Endothelial cell of umbilical vein (primary cell): ENCODE results near the gene CAMKMT. TPM values are rescaled to one million over a fixed set of nuclear protein-coding genes. Genes with fewer than 3 reads are reported as not detected.

Experiments
- BruUV-seq: library from RNA; stranded (reverse); fragments of 400-500 nt; replicated peaks from 2 replicates; lab custom pipeline; 2021; lab: Mats Ljungman, UMichigan
- CTCF ChIA-PET: fragments of 300-600, 350-600 bp; sonication (Branson Sonifier 250); formaldehyde crosslinking; loops from one replicate; lab custom pipeline; 2021; ENCODE audit warnings: antibody characterized with exemption, inconsistent platforms; lab: Charles Lee
- POLR2A ChIA-PET: fragments of 300-600, 350-600 bp; sonication (Branson Sonifier 250); formaldehyde crosslinking; loops from one replicate; lab custom pipeline; 2021; ENCODE audit warnings: antibody characterized with exemption, inconsistent platforms; lab: Charles Lee
- DNase-seq: peaks from one replicate; pipeline ENCODE4 v3.0.0-alpha.2; 2011; ENCODE audit warnings: low read depth, low spot score
- FAIRE-seq: peaks from 2 replicates; lab custom pipeline; 2011; peaks lifted over from hg19 to GRCh38; lab: Jason Lieb, UNC
- H2AFZ ChIP-seq: 2 replicates; pipeline ENCODE4 v1.6.0; 2012; ENCODE audit warnings: low read depth, low read length, control low read depth, inconsistent platforms
- H3K27ac ChIP-seq: 2 replicates; pipeline ENCODE4 v1.5.1; 2011; ENCODE audit warnings: low read depth, mild to moderate bottlenecking, control low read depth, low read length, moderate library complexity; ENCODE audit not compliant: insufficient read depth
- H3K27me3 ChIP-seq, 2 experiments: 2 replicates each; pipeline versions ENCODE4 v1.6.0 to v1.6.1; 2011; ENCODE audit warnings: low read length in 2 of 2, mixed read lengths in 1 of 2; ENCODE audit not compliant: control insufficient read depth in 2 of 2, insufficient read depth in 2 of 2
- H3K36me3 ChIP-seq, 2 experiments: 2 replicates in 1 of 2; 3 replicates in 1 of 2; pipeline ENCODE4 v1.5.1; 2011; ENCODE audit warnings: low read length in 2 of 2, mild to moderate bottlenecking in 1 of 2, moderate library complexity in 1 of 2; ENCODE audit not compliant: control insufficient read depth in 2 of 2, insufficient read depth in 2 of 2; ENCODE audit errors: extremely low read depth in 1 of 2
- H3K4me1 ChIP-seq: 3 replicates; pipeline ENCODE4 v1.5.1; 2011; ENCODE audit warnings: mild to moderate bottlenecking, low read length; ENCODE audit not compliant: control insufficient read depth, insufficient read depth; ENCODE audit errors: extremely low read depth
- H3K4me2 ChIP-seq: 2 replicates; pipeline ENCODE4 v1.6.1; 2011; ENCODE audit warnings: low read length, control low read depth, mixed read lengths; ENCODE audit not compliant: insufficient read depth
- H3K4me3 ChIP-seq, 3 experiments: fragments of 200-600 bp in 1 of 3; sonication (generic), shearing (Covaris generic) in 1 of 3; replicated peaks in 1 of 3; 2 replicates each; pipeline ENCODE4 v1.5.1; 2011 to 2016; ENCODE audit warnings: control low read depth in 3 of 3, low read length in 3 of 3, mild to moderate bottlenecking in 2 of 3, inconsistent platforms in 1 of 3, low read depth in 1 of 3, moderate library complexity in 1 of 3; ENCODE audit not compliant: insufficient read depth in 1 of 3
- H3K79me2 ChIP-seq: 2 replicates; pipeline ENCODE4 v1.6.0; 2012; ENCODE audit warnings: low read length, inconsistent platforms; ENCODE audit not compliant: control insufficient read depth, insufficient read depth
- H3K9ac ChIP-seq: replicated peaks from 2 replicates; pipeline ENCODE3; 2011; ENCODE audit warnings: low read length, control low read depth; ENCODE audit not compliant: insufficient read depth; ENCODE audit errors: extremely low read depth
- H3K9me1 ChIP-seq: replicated peaks from 3 replicates; pipeline ENCODE4 v1.6.0; 2011; ENCODE audit warnings: mild to moderate bottlenecking, low read length; ENCODE audit not compliant: control insufficient read depth, insufficient read depth; ENCODE audit errors: extremely low read depth
- H3K9me3 ChIP-seq: replicated peaks from 2 replicates; pipeline ENCODE4 v1.5.1; 2012; ENCODE audit warnings: low read length, inconsistent platforms; ENCODE audit not compliant: control insufficient read depth, insufficient read depth
- H4K20me1 ChIP-seq: replicated peaks from 2 replicates; pipeline ENCODE3; 2011; ENCODE audit warnings: mild to moderate bottlenecking, low read length; ENCODE audit not compliant: control insufficient read depth, insufficient read depth; ENCODE audit errors: extremely low read depth
- EZH2 ChIP-seq: IDR thresholded peaks from 2 replicates; pipeline ENCODE4 v1.6.1; 2012; ENCODE audit warnings: borderline replicate concordance, low read depth, mild to moderate bottlenecking, moderate library complexity, low read length, inconsistent platforms; ENCODE audit not compliant: severe bottlenecking
- FOS ChIP-seq: IDR thresholded peaks from 2 replicates; pipeline ENCODE4 v1.6.1; 2011; ENCODE audit warnings: mild to moderate bottlenecking, low read length, moderate library complexity, borderline replicate concordance; ENCODE audit not compliant: insufficient read depth
- GATA2 ChIP-seq: IDR thresholded peaks from 2 replicates; pipeline ENCODE4 v1.7.0; 2011; ENCODE audit warnings: low read depth, mild to moderate bottlenecking, moderate library complexity, mixed read lengths, low read length; ENCODE audit not compliant: insufficient read length, insufficient read depth
- JUN ChIP-seq: IDR thresholded peaks from 2 replicates; pipeline ENCODE4 v1.6.1; 2011; ENCODE audit warnings: borderline replicate concordance, low read depth; ENCODE audit not compliant: insufficient read length, insufficient read depth
- MYC ChIP-seq: IDR thresholded peaks from one replicate; pipeline ENCODE4 v1.6.1; 2011; ENCODE audit warnings: mild to moderate bottlenecking, low read depth, low read length
- POLR2A ChIP-seq: IDR thresholded peaks from 2 replicates; pipeline ENCODE4 v1.6.1; 2012; ENCODE audit warnings: low read depth, mild to moderate bottlenecking, control low read depth, low read length
- POLR2AphosphoS5 ChIP-seq: IDR thresholded peaks from 2 replicates; pipeline ENCODE4 v1.6.1; 2012; ENCODE audit warnings: low read depth, mild to moderate bottlenecking, control low read depth, low read length, moderate library complexity; ENCODE audit not compliant: insufficient read depth
- dilution Hi-C: fragments of 300-500 bp; cut with MboI; formaldehyde crosslinking; loops from one replicate; pipeline ENCODE4 v1.15.0; 2019; ENCODE audit warnings: low sequenced_read_pairs; ENCODE audit not compliant: extremely low pct_ligation_motif_present
- intact Hi-C: fragments of 100-400 bp; cut with micrococcal nuclease; formaldehyde crosslinking; loops from one replicate; pipeline ENCODE4 v1.10.0; 2022
- polyA plus RNA-seq, 4 experiments: library from polyadenylated mRNA; depleted of rRNA in 3 of 4; stranded (reverse) in 3 of 4; unstranded in 1 of 4; fragments of >200 nt; gene quantifications; 2 replicates each; pipeline versions ENCODE4 v1.2.1 to v1.2.3, GENCODE V29; 2011 to 2012; ENCODE audit warnings: missing spikeins in 1 of 4
- total RNA-seq: library from RNA; stranded (reverse); gene quantifications from 2 replicates; pipeline ENCODE4 v1.2.3, GENCODE V29; 2021
- TF ChIP-seq, protein P1 (sequence below): IDR thresholded peaks from 2 replicates; pipeline ENCODE4 v1.6.1; 2011; ENCODE audit not compliant: insufficient read depth, insufficient read length
- TF ChIP-seq, protein P2 (sequence below), 2 donors: IDR thresholded peaks; 1 replicate in 1 of 2; 2 replicates in 1 of 2; pipeline ENCODE4 v1.5.1; 2011; ENCODE audit warnings: low read length in 2 of 2, mild to moderate bottlenecking in 2 of 2, moderate library complexity in 2 of 2, control low read depth in 1 of 2, inconsistent platforms in 1 of 2, low read depth in 1 of 2; ENCODE audit not compliant: insufficient read depth in 1 of 2; ENCODE audit errors: extremely low read depth in 1 of 2

Gene CAMKMT
- total and polyA plus RNA-seq, 2 donors (not counting 3 experiments of a cell fraction or from before 2014, with no cell fraction given): 4.1 to 10.7 TPM

DNA sequence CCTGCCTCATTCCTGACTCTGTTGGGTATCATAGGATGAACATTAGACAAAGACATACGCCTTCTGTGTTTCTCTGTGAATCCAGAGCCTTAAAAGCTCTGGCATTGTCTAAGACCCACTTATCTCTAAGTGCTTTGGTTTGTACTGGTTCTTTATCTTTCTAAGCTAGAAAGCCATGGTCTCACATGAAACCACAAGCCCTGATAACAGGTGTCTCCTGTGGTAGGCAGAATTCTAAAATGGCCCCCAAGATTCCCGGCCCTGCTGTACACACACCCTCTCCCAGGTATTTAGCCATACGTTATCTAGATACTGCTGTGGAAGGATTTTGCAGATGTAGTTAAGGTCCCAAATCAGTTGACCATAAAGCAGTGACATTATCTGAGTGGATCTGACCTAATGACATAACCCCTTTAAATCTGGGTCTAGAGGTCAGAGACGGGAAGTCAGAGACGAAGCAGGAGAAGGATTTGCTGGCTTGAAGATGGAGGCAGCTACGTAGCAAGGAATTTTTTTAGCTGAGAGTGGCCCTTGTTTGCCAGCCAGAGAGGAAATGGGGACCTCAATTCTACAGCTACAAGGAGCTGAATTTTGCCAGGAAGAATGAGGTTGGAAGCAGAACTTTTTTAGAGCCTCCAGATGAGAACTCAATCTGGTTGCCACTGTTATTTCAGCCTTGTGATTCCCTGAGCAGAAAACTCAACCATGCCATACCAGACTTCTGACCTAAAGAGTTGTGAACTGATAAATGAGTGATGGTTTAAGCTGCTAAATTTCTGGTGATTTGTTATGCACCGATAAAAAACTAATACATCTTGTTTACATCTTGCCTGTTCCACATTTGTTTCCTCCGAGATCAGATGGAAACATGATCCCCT is 186.7 kb downstream of the CAMKMT start:
- ChIA-PET POLR2A (no interaction called here), CTCF (interaction anchor here (1.0 to 3.3 kb wide), 4 partner anchors 11 to 68 kb away, joined by 3 to 25 read pairs (median 4); no protein-coding TSS in a partner anchor)
- TF ChIP-seq FOS (no peak), JUN (no peak), MYC (no peak), EZH2 (no peak), GATA2 (no peak), POLR2AphosphoS5 (no peak)
- Histone ChIP-seq H3K27ac (peak overlapping the region; percentile 70), H3K4me3 (no peak overlapping the region), H3K36me3 (no peaks in the 10 kb centered on the region), H3K4me1 (peaks cover 45% of the 10 kb centered on the region), H3K4me2 (peak overlapping the region; percentile 67), H3K79me2 (no peaks in the 10 kb centered on the region), H3K9me1 (no peaks in the 10 kb centered on the region), H2AFZ (no peak overlapping the region), H3K9ac (no peak overlapping the region), H4K20me1 (no peaks in the 10 kb centered on the region), H3K9me3 (no peaks in the 10 kb centered on the region), H3K27me3 (no peaks in the 10 kb centered on the region)
- intact Hi-C loops (no loop called here), dilution Hi-C loops (no loop called here)
- no peak for FAIRE-seq
- BruUV-seq: no TSS peak
- no peak for DNase-seq

DNA sequence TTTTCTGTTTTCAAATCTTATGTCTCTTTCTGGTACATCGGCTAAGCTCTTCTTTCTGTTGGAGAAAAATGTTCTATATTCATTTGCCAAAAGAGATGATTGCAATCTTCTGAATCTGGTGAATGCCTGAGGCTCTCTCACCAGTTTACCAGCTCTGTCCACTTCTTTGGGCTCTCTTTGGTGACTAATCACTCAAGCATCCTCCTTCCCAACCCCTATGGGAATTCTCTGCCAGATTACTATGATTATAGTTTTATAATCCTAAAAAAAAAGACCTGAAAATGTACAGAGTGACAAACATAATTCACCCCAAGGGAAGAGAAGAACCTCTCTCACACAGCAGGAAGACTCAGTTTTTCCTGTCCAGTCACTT is 187.3 kb downstream of the CAMKMT start:
- BruUV-seq: no TSS peak
- H3K79me2 ChIP-seq: no peaks in the 10 kb centered on the region
- ChIA-PET POLR2A (no interaction called here), CTCF (interaction anchor here (1.0 to 3.3 kb wide), 4 partner anchors 11 to 69 kb away, joined by 3 to 25 read pairs (median 4); no protein-coding TSS in a partner anchor)
- intact Hi-C loops: no loop called here
- no peaks in the 10 kb centered on the region for H3K9me1 ChIP-seq
- H3K4me3 ChIP-seq: no peak overlapping the region
- peaks cover 51% of the 10 kb centered on the region for H3K4me1 ChIP-seq
- no peaks in the 10 kb centered on the region for H3K27me3 ChIP-seq
- peak overlapping the region; percentile 70 for H3K27ac ChIP-seq
- FAIRE-seq (peak; percentile 57), DNase-seq (peak; percentile 58)
- peak; percentile 69 for TF ChIP-seq GATA2
- TF ChIP-seq, protein P1, sequence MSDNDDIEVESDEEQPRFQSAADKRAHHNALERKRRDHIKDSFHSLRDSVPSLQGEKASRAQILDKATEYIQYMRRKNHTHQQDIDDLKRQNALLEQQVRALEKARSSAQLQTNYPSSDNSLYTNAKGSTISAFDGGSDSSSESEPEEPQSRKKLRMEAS: no peak
- TF ChIP-seq POLR2A: no peak
- no peak for TF ChIP-seq MYC
- TF ChIP-seq, protein P2, sequence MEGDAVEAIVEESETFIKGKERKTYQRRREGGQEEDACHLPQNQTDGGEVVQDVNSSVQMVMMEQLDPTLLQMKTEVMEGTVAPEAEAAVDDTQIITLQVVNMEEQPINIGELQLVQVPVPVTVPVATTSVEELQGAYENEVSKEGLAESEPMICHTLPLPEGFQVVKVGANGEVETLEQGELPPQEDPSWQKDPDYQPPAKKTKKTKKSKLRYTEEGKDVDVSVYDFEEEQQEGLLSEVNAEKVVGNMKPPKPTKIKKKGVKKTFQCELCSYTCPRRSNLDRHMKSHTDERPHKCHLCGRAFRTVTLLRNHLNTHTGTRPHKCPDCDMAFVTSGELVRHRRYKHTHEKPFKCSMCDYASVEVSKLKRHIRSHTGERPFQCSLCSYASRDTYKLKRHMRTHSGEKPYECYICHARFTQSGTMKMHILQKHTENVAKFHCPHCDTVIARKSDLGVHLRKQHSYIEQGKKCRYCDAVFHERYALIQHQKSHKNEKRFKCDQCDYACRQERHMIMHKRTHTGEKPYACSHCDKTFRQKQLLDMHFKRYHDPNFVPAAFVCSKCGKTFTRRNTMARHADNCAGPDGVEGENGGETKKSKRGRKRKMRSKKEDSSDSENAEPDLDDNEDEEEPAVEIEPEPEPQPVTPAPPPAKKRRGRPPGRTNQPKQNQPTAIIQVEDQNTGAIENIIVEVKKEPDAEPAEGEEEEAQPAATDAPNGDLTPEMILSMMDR (IDR thresholded peaks at IDR 0.05; ENCODE audit: extremely low read depth in 1 of 2, insufficient read depth in 1 of 2, low read depth in 1 of 2, low read length in 2 of 2): no peak
- TF ChIP-seq FOS: peak; percentile 87
- no peak for TF ChIP-seq POLR2AphosphoS5
- peak; percentile 57 for TF ChIP-seq JUN
- no peak for TF ChIP-seq EZH2
- H3K9me3 ChIP-seq: no peaks in the 10 kb centered on the region
- no peak overlapping the region for H3K9ac ChIP-seq
- dilution Hi-C loops: no loop called here
- H3K4me2 ChIP-seq: peak overlapping the region; percentile 67
- H3K36me3 ChIP-seq: no peaks in the 10 kb centered on the region
- H4K20me1 ChIP-seq: no peaks in the 10 kb centered on the region
- H2AFZ ChIP-seq: no peak overlapping the region
